Stimulated activated naive CD8-positive, alpha-beta T cell treated with anti-CD3 and anti-CD28 coated beads, Interleukin-15, Interleukin-2, amounts not matched to agents 100 U/mL and 50 U/mL, for 24 hours (primary cell): ENCODE measurements around the gene FRAT2.
A peak's percentile ranks its signal among the peaks of the same experiment; 100 is the strongest.

Experiments used
- ATAC-seq: fragments of 150-1000 bp; cut with Tn5 transposase; one replicate; pipeline ENCODE4 v1.10.0; 2021
- DNase-seq: peaks from one replicate; pipeline ENCODE4 v3.0.0; 2021

The FRAT2 gene

DNA sequence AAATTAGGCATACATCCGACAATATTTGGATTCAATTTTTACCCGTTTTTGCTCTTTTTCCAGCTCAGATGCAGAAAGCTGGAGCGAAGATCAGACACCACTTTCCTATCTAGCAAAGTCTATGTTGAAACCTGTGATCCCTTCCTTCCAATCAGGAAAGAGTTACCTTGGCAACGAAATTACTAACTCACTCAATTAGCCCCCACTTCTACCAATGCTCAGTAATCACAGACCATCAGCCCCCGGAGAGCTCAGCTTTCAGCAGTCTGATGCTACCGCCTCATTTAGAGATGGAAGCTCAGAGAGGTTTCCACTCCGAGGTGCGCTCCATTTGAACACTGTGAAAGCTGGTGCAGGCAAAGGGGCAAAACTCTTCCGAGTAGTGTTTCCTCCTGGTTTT, 8.8 kb downstream of the FRAT2 start:
- ATAC-seq (no peak), DNase-seq (no peak)

DNA sequence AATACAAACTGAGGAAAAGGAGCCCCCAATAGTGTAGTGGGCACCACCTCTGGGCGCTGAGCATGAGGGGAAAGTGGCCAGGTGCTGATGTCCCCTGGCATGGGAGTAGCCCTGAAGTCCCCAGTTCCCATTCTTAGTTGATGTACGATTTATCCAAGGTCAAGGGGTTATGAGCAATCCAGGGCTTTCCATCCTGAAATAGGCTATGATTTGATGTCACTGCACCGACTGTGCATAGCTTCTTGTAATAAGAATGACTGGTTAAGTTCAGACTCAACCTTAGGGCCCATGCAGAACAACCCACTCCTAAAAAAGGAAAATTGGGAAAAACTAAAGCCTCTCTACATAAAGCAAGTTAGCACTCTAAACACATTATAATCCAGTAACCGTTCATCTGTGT, 11.0 kb downstream of the FRAT2 start:
- DNase-seq = no peak

DNA sequence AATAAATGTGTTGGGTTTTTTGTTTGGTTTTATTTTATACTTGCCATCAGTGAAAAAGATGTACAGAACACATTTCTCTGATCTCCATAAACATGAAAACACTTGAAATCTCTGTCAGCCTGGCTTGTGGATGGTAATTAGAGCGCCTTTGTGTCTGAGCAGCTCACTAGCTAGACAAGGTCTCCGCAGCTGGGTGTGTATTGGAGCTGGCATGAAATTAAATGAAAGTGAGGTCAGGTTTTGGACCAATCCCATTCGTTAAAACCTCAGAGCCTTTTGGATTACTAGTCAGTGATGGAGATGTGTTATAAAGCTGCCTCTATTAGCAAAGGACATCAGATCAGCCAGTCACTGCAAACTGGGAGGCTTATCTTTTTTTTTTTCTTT, 12.7 kb downstream of the FRAT2 start:
- no peak for ATAC-seq
- no peak for DNase-seq

More for the DNA sequence above, 11.0 kb downstream of the FRAT2 start:
- no peak for ATAC-seq

DNA sequence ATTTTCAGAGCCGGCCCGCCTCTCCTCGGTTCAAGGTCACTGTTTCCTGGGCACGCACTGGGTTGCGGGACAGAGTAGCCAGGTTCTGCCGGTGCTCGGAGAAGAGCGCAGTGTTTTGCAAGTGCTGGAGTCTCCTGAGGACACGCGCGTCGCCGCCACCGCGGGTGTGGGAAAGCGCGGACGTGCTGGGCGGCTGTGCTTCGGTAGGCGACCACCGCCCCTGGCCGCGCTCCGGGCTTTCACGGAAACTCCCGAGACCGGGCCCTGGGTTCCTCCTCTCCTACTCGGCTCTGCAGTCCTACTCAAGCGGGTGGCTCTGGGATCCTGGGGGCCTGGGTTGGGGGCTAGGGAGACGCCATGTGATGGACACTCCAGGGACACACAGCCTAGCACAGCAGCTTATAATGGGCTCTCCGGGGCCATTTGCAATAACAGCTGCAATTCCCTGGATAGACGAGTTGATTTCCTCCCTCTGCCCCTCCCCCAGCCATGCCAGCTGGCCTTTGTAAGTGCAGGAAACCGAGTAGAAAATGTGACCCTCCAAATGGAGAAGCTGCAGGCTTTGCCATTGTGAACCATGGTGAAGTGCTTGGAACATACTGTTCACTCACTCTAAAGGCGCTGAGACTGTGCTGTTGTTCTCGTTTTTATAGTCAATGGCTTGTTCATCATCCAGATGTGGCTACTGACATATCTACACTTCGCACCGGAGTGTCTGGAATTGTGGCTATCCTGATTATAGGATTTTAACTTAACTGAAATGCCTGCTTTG, 13.3 kb downstream of the FRAT2 start:
- DNase-seq (peak; percentile 20), ATAC-seq (no peak)

DNA sequence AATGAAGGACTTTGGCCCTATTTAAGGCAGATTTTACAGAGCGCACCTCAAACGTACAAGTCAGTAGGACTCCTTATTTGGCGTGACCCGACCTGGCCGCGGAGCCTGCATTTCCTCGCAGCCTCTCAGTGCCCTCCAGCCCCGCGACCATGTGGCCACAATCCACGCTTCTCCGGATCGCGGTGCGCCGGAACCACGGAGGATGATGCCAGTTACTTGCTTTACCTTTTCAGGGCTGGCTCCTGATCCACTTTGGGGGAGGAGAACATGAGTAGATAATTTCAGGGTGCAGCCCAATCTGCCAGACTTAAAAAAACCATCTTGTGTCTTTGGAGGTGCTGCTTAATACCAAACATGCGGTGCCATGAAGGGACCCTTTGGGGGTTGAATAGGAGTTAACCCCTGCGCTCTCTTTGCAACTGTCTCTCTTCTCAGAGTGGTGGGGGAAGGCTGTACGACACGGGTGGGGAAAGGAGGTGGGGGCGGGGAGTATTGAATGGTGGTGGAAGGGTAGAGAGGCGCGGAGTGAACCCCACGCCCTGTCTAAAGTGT, 14.0 kb downstream of the FRAT2 start:
- DNase-seq = peak; percentile 48
- ATAC-seq = no peak

DNA sequence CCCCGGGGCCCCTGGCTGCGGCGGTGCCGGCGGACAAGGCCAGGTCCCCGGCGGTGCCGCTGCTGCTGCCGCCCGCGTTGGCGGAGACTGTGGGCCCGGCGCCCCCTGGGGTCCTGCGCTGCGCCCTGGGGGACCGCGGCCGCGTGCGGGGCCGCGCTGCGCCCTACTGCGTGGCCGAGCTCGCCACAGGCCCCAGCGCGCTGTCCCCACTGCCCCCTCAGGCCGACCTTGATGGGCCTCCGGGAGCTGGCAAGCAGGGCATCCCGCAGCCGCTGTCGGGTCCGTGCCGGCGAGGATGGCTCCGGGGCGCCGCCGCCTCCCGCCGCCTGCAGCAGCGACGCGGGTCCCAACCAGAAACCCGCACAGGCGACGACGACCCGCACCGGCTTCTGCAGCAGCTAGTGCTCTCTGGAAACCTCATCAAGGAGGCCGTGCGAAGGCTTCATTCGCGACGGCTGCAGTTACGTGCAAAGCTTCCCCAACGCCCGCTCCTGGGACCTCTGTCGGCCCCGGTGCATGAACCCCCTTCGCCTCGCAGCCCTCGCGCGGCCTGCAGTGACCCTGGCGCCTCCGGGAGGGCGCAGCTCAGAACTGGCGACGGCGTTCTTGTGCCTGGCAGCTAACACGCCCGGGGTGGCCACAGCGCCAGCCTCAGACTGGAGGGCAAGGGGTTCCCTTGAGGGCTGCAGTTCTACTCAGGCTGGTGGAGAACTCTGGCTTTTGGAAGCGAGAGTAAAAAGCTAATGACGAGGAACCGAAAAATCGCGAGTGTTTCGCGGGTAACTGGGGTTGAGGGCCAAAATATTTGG, 14.7 kb downstream of the FRAT2 start:
- peak; percentile 71 for DNase-seq

DNA sequence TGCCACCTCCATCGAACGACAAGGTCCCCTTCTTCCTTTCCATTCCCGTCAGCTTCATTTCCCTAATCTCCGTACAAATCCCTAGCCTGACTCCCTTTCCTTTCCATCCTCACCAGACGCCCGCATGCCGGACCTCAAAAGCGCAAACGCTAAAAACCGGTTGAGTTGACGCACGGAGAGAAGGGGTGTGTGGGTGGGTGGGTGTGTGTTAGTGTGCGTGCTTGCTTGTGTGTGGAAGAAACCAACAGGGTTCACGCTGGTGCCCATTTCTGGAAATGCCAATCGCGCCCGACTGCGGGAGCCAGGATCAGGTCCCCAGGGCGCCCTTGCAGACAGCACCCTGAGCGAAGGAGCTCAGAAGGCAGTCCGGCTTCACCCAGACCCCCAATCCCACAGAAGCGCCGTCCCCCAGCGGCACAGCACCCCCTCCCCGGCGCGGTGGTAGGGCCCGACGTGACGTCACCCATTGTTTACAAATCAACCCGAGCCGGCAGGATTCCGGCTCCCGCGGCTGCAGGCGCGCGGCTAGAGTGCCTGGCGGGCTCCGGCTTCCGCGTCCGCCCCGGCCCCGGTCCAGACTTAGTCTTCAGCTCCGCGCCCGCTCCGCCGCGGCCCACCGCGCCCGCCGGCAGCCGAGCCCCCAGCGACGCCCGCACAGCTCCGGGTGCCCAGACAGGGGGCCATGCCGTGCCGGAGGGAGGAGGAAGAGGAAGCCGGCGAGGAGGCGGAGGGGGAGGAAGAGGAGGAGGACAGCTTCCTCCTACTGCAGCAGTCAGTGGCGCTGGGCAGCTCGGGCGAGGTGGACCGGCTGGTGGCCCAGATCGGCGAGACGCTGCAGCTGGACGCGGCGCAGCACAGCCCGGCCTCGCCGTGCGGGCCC, 15.5 kb downstream of the FRAT2 start, which contains the start of gene FRAT1:
TSS of gene FRAT1 (plus strand) at position 500 of the 880 bp plus-strand sequence. CDS start at position 683, 183 bp downstream.
- peak; percentile 90 for DNase-seq
- ATAC-seq = peak; percentile 58

More for the DNA sequence above, 14.7 kb downstream of the FRAT2 start:
- peak; percentile 68 for ATAC-seq

DNA sequence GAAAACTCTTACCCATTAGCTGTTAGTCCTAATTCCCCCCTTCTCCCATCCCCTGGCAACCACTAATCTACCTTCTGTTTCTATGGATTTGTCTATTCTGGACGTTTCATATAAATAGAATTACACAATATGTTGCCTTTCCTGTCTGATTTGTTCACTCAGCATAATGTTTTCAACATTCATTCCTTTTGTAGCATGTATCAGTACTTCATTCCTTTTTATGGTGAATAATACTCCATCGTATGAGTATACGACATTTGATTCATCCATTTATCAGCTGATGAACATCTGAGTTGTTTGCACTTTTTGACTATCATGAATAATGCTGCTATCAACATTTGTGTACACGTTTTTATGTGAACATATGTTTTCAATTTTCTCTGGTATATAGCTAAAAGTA, 19.9 kb downstream of the FRAT2 start:
- no peak for DNase-seq
- ATAC-seq = no peak

DNA sequence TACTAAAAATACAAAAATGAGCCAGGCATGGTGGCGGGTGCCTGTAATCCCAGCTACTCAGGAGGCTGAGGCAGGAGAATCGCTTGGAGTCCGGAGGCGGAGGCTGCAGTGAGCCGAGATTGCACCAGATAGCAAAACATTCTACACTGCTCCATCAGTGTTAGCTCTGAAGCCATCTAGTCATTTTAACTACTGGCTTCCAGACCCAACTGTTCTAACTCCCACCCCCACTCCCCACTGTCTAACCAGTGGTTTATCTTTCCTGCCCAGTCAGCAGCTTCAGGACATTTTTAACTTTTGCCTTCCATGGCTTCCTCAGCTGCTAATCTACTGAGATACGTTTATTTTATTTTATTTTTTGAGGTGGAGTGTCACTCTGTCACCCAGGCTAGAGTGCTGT, 21.6 kb downstream of the FRAT2 start:
- DNase-seq = no peak
- no peak for ATAC-seq

DNA sequence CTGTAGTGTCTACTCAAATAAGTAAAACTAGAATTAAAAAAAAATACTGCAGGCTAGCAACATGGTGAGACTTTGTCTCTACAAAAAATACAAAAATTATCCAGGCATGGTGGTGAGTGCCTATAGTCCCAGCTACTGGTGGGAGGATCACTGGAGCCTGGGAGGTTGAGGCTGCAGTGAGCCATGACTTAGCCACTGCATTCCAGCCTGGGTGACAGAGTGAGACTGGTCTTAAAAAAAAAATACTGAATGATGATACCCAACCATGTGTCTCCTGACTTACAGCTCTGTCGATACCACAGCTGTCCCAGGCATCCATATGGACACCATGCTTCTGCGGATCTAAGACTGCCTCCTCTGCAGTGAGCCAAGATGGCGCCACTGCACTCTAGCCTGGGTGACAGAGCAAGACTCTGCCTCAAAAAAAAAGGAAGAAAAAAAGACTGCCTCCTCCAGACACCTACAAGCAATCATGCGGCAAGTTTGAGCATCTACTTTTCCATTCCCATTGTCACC, 23.4 kb downstream of the FRAT2 start:
- no peak for DNase-seq
- no peak for ATAC-seq

DNA sequence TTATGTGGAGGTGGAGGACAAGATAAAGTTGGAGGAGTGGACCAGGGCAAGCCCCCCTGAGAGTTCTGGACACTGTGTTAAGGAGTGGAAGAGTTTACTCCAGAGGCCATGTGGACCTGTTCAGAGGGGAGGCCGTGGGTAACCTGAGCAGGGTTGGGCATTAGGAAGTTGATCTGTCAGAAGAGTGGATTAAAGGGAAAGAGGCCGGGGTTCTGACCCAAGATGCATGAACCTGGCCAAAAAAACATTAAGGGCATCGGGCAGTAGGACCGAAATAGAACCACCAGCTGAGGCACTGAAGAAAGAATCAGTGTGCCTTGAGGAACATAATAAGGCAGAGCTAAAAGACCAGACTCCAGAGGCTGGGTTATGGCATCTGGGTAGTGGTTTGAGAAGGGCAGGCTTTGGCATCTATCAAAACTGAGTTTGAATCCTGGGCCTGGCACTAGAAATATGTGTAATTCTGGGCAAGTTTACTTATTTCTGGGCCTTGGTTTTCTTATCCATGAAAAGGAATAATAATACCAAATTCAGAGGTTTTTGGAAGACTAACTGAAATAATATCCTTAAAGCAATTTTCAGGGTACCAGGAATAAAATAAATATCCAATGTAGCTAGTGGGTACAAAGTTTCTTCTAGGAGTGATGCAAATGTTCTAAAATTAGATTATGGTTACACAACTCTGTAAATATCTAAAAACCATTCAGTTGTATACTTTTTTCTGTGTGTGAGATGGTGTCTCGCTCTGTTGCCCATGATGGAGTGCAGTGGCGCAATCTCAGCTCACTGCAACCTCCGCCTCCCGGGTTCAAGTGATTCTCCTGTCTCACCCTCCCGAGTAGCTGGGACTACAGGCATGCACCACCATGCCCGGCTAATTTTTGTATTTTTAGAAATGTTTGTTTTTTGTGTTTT, 26.4 kb downstream of the FRAT2 start:
- DNase-seq (no peak), ATAC-seq (no peak)

DNA sequence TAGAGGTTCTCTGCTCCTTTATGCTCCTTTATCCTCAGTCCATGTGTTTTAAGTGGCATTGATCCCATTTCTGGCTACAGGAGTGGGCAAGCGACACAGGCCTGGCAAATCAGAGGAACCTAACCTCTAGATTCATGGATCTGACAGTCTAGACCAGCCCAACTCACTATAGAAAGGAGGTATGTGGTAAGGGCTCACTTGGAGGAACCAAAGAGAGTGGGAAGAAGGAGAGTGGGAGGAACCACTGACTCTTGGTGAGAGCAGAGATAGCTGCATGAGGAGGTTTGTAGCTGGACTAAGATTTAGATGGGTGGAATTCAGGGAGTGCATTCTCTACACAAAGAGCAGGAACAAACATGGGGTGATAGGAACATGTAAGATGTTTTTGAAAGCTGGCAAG, 27.1 kb downstream of the FRAT2 start:
- DNase-seq (no peak), ATAC-seq (no peak)

DNA sequence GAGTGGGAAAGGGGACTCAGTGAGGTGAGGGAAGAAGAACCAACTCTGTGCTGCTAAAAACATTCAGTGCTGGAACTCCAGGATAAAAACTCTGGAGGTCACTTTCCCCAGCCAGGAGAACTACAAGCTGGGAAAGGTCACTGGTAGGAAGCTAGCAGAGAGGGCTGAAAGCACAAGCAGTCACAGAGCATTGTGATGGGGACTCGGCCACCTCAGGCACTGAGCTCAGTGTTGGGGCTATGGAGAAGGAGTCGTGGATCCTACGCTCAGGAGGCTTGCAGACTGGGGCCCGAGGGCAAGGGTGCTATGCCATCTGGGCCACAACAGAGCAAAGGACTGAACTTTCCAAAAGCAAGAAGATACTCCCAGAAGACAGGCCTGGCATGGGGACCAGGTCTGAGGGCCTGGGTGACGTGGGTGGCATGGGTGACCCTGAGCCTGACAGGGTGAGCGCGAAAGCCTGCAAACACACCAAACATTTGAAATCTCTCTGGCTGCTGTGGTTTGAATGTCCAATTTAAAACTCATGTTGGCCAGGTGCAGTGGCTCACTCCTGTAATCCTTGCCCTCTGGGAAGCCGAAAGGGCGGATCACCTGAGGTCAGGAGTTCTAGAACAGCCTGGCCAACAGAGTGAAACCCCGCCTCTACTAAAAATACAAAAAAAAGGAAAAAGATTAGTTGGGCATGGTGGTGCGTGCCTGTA, 32.3 kb downstream of the FRAT2 start:
- ATAC-seq (no peak), DNase-seq (no peak)

DNA sequence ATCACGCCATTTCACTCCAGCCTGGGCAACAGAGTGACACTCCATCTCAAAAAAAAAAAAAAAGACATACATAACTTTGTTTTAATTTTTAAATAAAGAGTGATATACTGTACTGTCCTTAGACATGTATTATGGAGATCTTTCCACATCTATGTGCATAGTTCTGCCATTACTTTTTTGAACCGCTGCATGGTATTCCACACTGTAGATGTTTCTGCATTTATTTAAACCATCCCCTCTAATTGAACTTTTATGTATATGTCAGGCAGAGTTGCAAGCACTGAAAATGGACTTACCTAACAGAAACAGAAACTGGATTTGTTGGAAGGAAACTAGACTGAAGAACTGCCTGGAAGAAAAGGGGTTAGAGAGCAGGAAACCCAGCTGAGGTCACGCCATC, 33.5 kb downstream of the FRAT2 start:
- no peak for ATAC-seq
- no peak for DNase-seq

DNA sequence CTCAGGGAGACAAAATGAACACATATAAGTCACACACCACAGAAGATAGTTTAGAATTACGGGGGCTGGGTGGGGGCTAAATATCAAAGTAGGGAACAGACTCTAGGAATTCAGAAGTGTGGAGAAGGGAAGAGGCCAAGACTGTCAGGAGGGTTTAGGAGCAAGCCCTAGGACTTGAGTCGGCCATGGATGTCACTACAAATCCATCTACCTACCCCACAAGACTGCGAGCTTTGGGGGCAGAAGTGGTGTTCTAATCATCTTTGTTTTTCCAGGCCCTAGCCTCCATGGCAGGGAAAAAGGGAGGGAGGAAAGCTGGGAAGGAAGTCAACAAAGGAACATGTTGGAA, 36.3 kb downstream of the FRAT2 start:
- ATAC-seq (no peak), DNase-seq (no peak)

DNA sequence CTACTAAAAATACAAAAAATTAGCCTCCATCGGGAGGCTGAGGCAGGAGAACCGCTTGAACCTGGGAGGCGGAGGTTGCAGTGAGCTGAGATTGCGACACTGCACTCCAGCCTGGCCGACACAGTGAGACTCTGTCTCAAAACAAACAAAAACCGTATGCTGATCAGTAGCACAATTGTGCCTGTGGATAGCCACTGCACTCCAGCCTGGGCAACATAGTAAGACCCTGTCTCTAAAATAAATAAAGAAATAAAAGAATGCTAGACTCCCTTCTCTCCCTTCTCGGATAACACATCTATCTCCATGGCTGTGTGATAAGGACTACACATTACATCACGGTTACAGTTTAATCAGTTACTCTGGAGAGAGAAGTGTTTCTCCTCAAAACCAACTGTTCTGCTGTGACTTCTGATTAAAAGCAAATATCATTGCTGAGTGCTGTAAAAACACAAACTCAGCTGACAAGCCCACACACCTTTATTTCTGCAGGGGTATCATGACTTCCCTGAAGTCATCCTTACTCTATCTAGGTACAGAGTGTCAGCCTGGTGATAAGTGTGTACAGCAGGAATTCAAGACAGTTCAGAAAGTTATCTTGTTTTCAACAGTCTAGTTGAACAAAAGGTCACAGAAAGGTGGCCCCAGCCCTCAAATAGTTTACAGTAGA, 36.8 kb downstream of the FRAT2 start:
- ATAC-seq (no peak), DNase-seq (no peak)

DNA sequence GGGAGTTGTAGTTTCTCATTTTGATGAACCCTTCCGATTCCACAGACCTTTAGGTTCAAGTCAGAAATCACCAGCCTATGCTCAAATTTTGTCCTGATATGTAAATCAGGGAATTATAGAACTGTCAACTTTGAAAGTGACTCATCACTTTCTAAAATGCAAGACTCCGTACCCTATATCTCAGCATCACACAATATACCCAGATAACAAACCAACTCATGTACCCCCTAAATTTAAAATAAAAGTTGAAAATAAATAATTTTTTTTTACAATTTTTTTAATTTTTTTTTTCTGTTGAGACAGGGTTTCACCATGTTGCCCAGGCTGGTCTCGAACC, 41.7 kb downstream of the FRAT2 start:
- ATAC-seq (no peak), DNase-seq (no peak)

DNA sequence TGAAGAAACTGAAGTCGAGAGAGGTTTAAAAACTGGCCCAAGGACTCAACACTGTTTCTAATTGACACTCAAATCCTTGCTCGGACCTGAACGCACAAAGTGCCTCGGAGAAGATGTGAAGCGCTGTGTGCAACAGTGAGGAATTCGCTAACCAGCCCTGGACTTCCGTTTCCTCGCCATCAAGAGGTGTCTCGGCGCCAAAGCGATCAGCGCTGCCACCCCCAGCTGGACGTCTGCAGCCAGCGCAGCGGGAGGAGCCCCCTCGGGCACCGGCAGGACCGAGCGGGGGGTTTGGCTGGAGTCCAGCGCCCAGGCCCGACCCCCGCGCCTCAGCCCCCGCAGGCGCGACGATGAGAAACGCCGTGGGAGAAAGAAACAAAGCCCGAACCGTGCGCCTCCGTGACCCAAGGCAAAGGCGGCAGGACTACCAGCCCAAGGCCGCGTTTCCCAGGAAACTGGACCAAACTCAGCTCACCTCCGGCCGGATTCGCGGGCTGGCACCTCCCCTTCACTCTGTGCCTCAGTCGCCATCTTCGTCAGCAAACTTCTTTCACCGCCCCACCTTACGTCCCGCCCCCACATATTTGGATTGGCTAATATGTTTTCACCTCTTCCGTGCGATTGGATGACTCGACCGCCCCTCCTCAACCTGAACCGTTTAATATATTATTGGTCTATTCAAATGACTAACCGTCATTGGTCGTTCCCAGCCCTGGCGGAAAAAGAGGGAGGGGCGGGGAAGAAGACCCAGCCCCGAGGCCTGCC, 42.2 kb downstream of the FRAT2 start, which contains the start of gene ARHGAP19:
TSS of gene ARHGAP19 (minus strand) at position 541 of the 765 bp plus-strand sequence. CDS start at position 531, 10 bp downstream.
- ATAC-seq (peak; percentile 98), DNase-seq (peak; percentile 90)
